Cerebellar nuclear complex (tissue), 1 donor: ENCODE data around the gene RNASET2.
"Not testable (repeated sequence)": the region's sequence is repeated elsewhere in the genome, so short reads cannot be mapped to it uniquely, and the experiment has no call there.

ENCODE experiments used
- DNase-seq, 2 experiments: peaks; one replicate each; lab custom pipeline; 2025; lab: John Stamatoyannopoulos, UW

Gene RNASET2

GRCh38 chr6:166969390-166970002 lies 13.1 kb upstream of the RNASET2 start:
- DNase-seq, result no peak

DNA sequence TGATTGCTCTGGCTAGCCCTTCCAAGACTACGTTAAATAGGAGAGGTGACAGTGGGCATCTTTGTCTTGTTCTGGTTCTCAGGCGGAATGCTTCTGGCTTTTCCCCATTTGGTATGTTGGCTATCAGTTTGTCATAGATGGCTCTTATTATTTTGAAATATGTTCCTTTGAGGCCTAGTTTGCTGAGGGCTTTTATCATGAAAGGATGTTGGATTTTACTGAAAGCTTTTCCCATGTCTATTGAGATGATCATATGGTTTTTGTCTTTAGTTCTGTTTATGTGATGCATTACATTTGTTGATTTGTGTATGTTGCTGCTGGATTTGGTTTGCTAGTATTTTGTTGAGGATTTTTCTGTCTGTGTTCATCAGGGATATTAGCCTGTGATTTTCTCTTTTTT lies 9.9 kb upstream of the RNASET2 start:
- no peak for DNase-seq

DNA sequence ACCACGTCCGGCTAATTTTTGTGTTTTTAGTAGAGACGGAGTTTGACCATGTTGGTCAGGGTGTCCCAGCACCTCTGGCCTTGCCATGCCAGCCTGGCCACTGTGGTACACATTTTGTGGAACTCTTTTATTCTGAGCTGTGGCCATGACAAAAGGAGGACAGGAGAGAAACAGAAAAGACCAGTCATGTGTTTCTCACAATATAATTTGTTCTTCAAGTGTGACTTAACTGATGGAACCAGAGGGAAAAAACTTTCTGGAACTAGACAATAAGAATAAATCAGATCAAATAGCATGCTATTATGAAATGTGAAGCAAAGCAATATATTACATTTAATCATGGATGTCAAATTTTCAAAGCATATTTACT lies 4.2 kb upstream of the RNASET2 start:
- DNase-seq, result no peak

GRCh38 chr6:166959911-166960608 lies 3.7 kb upstream of the RNASET2 start:
- DNase-seq, result no peak

DNA sequence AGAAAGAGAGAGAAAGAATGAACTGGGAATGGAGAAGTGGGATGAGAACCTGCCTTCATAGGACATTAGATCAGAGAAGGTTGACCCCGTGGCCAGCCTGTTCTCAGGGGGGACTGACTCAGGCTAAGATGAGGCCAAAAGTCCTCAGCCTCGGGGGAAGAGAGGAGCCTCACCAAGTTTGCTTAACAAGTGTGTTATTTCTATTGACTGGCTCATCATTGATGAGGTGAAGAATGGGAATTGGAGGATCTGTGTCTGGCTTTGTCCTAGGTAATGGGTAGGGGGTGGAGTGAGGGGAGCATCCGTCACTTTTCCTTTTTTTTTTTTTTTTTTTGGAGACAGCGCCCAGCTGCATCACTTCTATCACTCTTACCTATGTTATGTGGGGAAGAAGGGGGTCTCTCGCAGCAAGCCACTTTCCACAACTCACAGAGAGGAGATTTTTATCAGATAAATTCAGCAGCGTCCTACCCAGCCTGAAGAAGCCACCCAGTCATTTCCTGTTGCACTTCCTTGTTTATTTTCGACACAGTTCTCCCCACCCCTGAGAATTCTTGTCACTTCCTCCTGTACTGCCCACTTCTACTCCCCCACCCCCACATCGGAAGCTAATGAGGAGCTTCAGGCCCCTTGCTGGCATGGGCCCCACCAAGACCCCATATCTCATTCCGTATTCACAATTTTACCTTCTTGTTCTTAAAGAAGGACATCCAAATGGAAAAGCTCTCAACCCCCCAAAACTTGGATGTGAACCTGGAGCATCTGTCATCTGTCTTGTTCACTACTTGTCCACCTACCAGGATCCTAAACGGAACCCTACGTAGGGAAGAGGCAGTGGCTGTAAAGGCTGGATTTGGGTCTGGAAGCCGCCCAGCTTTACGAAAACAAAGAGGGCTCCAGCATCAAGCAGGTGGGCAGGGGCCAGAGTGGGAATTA lies 2.8 kb upstream of the RNASET2 start:
- DNase-seq, result no peak

- DNase-seq, result no peak
Measured at GRCh38 chr6:166957805-166958076, 1.4 kb upstream of the RNASET2 start.

DNA sequence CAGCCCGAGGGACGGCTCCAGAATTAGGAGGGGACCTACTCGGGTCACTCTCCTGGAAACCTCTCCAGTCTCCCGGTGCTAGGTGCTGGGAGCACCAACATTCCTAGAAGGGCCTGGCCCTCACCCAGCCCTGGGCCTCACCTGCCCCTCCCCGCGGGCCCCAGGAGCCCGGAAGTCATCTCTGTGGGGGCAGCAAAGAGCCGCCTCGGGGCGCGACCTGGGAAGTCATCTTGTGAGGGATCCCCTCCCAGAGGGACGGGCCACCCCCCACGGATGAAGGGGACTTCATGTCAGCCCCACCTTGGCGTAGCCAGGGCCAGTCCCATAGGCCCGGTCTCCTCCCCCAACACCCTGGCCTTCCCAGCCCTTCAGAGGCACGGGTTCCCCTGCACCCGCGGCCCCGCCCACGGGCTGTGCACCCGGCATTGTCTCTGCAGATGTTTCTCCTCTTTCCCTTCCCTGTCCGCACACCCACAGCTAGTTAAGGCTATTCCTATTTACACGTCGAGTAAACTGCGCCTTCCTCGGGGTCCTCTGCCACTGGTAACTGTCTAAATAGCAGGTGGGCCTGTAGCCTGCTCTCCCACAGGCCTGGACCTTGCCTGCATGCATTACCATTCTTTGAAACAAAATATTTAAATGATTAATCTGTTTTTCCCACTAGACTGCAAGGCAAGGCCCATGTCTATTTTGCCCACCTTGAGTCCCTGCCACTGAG lies 896 bp upstream of the RNASET2 start:
- no peak for DNase-seq

GRCh38 chr6:166955865-166956443 lies 396 bp downstream of the RNASET2 start:
- no peak for DNase-seq

- no peak for DNase-seq
Measured at GRCh38 chr6:166955121-166955864, 1.1 kb downstream of the RNASET2 start.

- DNase-seq, result no peak
Measured at GRCh38 chr6:166954118-166954713, 2.1 kb downstream of the RNASET2 start.

- no peak for DNase-seq
Measured at GRCh38 chr6:166952567-166953486, 3.5 kb downstream of the RNASET2 start.

DNA sequence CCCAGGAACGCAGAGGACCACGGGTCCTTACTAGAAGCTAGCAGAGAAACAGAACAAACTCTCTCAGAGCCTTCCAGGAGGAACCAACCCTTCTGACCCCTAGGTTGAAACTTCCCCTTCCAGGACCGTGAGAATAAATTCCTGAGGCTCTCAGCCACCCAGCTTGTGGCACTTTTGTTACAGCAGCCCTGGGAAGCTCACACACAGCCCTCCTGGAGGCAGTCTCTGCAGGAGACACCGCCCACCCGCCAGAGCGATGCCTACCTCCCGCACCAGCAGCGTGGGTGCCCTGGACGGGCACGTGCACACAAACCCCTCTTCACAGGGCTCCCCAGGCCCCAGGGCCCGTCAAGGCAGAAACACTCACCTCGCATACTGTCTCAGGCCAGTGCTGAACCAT lies 4.2 kb downstream of the RNASET2 start:
- DNase-seq, result no peak

DNA sequence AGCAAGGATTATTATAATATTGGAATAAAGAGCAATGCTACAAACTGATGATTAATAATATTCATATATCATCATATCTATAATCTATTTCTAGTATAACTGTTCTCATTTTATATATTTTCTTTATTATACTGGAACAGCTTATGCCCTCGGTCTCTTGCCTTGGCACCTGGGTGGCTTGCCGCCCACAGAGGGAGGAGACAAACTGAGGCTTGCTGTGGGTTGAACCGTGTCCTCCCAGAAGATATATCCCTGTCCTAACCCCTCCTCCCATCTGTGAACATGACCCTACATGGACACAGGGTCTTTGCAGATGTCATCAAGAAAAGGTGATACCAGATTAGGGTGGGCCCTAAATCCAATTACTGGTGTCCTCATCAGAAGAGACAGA lies 4.7 kb downstream of the RNASET2 start:
- no peak for DNase-seq

DNA sequence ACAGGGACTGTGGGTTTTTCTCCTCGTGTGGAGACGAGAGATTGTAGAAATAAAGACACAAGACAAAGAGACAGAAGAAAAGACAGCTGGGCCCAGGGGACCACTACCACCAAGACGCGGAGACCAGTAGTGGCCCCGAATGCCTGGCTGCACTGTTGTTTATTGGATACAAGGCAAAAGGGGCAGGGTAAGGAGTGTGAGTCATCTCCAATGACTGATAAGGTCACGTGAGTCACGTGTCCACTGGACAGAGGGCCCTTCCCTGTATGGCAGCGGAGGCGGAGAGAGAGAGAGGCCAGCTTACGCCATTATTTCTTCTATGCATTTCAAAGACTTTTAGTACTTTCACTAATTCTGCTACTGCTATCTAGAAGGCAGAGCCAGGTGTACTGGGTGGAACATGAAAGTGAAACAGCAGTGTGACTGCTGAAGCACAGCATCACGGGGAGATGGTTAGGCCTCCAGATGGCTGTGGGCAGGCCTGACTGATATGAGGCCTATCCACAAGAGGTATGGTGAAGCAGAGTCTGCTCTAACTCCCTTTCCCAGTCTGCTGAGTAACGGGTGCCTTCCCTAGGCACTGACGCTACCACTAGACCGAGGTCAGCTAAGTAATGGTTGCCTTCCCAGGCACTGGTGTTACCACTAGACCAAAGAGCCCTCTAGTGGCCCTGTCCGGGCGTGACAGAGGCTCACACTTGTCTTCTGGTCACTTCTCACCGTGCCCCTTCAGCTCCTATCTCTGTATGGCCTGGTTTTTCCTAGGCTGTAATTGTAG lies 5.3 kb downstream of the RNASET2 start:
- DNase-seq, result not testable (repeated sequence)

DNA sequence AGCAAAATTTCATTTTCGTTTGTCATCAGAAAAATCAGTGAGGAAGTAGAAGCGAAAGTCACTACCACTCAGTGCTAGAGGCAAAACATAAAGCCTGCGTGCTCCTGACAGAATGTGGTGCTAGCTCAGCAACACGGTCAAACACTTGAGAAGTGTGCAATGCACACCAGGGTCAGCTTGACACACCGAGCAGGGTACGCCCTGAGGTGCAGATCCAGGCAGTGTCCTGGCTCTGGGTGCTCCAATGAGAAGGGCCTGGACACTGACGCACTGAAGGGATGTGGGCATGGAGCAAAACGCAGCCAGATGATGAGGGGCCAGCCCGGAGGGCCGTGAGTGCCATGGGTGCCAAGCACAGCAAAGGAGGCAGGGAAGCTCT lies 5.9 kb downstream of the RNASET2 start:
- no peak for DNase-seq

GRCh38 chr6:166949528-166950442 lies 6.6 kb downstream of the RNASET2 start:
- no peak for DNase-seq

DNA sequence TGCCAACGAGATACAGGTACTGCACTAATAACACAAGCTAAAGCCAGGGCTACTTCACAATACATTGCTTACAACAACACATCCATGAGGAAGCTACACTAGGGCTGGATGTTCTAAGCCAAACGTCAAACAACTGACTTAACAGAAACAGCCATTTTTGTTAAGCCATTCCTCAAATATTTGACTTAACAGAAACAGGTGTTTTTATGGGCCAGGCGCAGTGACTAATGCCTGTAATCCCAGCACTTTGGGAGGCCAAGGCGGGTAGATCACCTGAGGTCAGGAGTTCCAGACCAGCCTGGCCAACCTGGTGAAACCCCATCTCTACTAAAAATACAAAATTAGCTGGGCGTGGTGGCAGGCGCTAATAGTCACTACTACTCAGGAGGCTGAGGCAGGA lies 7.6 kb downstream of the RNASET2 start:
- DNase-seq, result not testable (repeated sequence)

DNA sequence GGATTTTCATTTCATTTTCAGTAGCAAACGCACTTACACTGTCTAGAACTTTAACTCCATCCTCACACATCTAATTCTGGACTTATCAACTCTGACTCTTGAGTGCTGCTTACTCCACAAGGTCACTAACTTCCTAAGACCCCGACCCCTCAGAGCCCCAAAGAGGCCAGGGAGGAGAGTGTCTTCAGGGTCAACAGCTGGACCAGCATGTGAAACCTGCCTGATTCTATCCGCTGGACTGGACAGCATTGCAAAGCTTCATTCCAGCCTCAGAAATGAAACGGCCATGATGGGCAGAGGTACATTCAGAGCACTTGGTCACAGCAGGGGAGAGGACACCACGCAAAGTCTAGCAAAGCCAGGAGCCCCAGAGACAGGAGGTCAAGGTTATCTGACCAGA lies 9.1 kb downstream of the RNASET2 start:
- DNase-seq, result no peak
